SKM-1 (cell line): ENCODE results near the gene PLXNA4.

Experiments used
- DNase-seq: peaks from one replicate; lab custom pipeline; 2025; ENCODE audit not compliant: unreplicated experiment; lab: John Stamatoyannopoulos, UW

The PLXNA4 gene

GRCh38 chr7:132446666-132447278 is 129.5 kb downstream of the PLXNA4 start:
- no peak for DNase-seq

- DNase-seq: peak; percentile 31
Measured at GRCh38 chr7:132446260-132446659, 130.0 kb downstream of the PLXNA4 start.

- DNase-seq: no peak
Measured at GRCh38 chr7:132443761-132444520, 132.3 kb downstream of the PLXNA4 start.

- no peak for DNase-seq
Measured at GRCh38 chr7:132441935-132442334, 134.3 kb downstream of the PLXNA4 start.

GRCh38 chr7:132440151-132440550 is 136.1 kb downstream of the PLXNA4 start:
- DNase-seq: no peak

GRCh38 chr7:132438926-132439325 is 137.3 kb downstream of the PLXNA4 start:
- no peak for DNase-seq

- no peak for DNase-seq
Measured at GRCh38 chr7:132437730-132438129, 138.5 kb downstream of the PLXNA4 start.

- no peak for DNase-seq
Measured at GRCh38 chr7:132436121-132436520, 140.1 kb downstream of the PLXNA4 start.

- DNase-seq: no peak
Measured at GRCh38 chr7:132435016-132435990, 141.0 kb downstream of the PLXNA4 start.

GRCh38 chr7:132434041-132434440 is 142.2 kb downstream of the PLXNA4 start:
- no peak for DNase-seq

- DNase-seq: no peak
Measured at GRCh38 chr7:132433301-132433700, 143.0 kb downstream of the PLXNA4 start.

GRCh38 chr7:132430861-132431822 is 145.1 kb downstream of the PLXNA4 start:
- no peak for DNase-seq

GRCh38 chr7:132430041-132430855 is 146.0 kb downstream of the PLXNA4 start:
- DNase-seq: no peak

GRCh38 chr7:132429181-132429580 is 147.1 kb downstream of the PLXNA4 start:
- DNase-seq: no peak

GRCh38 chr7:132428247-132428919 is 147.9 kb downstream of the PLXNA4 start:
- DNase-seq: no peak

GRCh38 chr7:132425942-132426341 is 150.3 kb downstream of the PLXNA4 start:
- no peak for DNase-seq

GRCh38 chr7:132424821-132425724 is 151.2 kb downstream of the PLXNA4 start:
- no peak for DNase-seq

GRCh38 chr7:132424277-132424676 is 152.0 kb downstream of the PLXNA4 start:
- no peak for DNase-seq
